SK-N-SH treated with all-trans-retinoic acid at 6 μM for 48 hours (cell line): ENCODE results near the gene PITPNC1.

Experiments used
- ATAC-seq: fragments of 200-7000 bp; cut with Tn5 transposase; 3 replicates; pipeline ENCODE4 v1.9.1; 2020; ENCODE audit warnings: mild to moderate bottlenecking, moderate library complexity
- ARNTL ChIP-seq: fragments of 450-650 bp; formaldehyde crosslinking; IDR thresholded peaks from 2 replicates; pipeline ENCODE4 v1.5.0; 2020; ENCODE audit warnings: low read depth, mild to moderate bottlenecking, moderate library complexity, borderline replicate concordance
- BACH2 ChIP-seq: fragments of 250-450 bp; sonication (Bioruptor Pico); IDR thresholded peaks from 2 replicates; pipeline ENCODE4 v1.9.0; 2021; ENCODE audit warnings: mild to moderate bottlenecking, borderline replicate concordance
- CREB5 ChIP-seq: fragments of 250-450 bp; sonication (Bioruptor Pico); IDR thresholded peaks from 2 replicates; pipeline ENCODE4 v1.5.1; 2020; ENCODE audit warnings: low read depth, mild to moderate bottlenecking, moderate library complexity
- CSDC2 ChIP-seq: fragments of 250-450 bp; sonication (Bioruptor Pico); IDR thresholded peaks from 2 replicates; pipeline ENCODE4 v1.5.0; 2020; ENCODE audit warnings: mild to moderate bottlenecking, moderate library complexity
- CSRNP3 ChIP-seq: fragments of 250-450 bp; sonication (Bioruptor Pico); IDR thresholded peaks from 2 replicates; pipeline ENCODE4 v1.5.1; 2021; ENCODE audit warnings: mild to moderate bottlenecking, moderate library complexity
- ESRRG ChIP-seq: fragments of 250-450 bp; sonication (Bioruptor Pico); IDR thresholded peaks from 2 replicates; pipeline ENCODE4 v1.6.1; 2021; ENCODE audit warnings: mild to moderate bottlenecking
- GLIS3 ChIP-seq: fragments of 250-450 bp; sonication (Bioruptor Pico); IDR thresholded peaks from 2 replicates; pipeline ENCODE4 v1.5.0; 2020; ENCODE audit warnings: mild to moderate bottlenecking, moderate library complexity
- ISL1 ChIP-seq: fragments of 250-450 bp; sonication (Bioruptor Pico); IDR thresholded peaks from 2 replicates; pipeline ENCODE4 v2.1.2; 2022; ENCODE audit warnings: mild to moderate bottlenecking, moderate library complexity
- OSR1 ChIP-seq: fragments of 250-450 bp; sonication (Bioruptor Pico); IDR thresholded peaks from 2 replicates; pipeline ENCODE4 v1.8.0; 2022; ENCODE audit warnings: moderate library complexity, mild to moderate bottlenecking, inconsistent platforms
- PATZ1 ChIP-seq: fragments of 250-450 bp; sonication (Bioruptor Pico); IDR thresholded peaks from 2 replicates; pipeline ENCODE4 v1.8.0; 2020; ENCODE audit warnings: mild to moderate bottlenecking, moderate library complexity, borderline replicate concordance
- POU6F1 ChIP-seq: fragments of 250-450 bp; sonication (Bioruptor Pico); IDR thresholded peaks from 2 replicates; pipeline ENCODE4 v1.8.0; 2021; ENCODE audit warnings: low read depth, mild to moderate bottlenecking, moderate library complexity, borderline replicate concordance
- PPARA ChIP-seq: fragments of 250-450 bp; sonication (Bioruptor Pico); IDR thresholded peaks from 2 replicates; pipeline ENCODE4 v1.5.0; 2020; ENCODE audit warnings: mild to moderate bottlenecking, borderline replicate concordance
- RARB ChIP-seq: fragments of 250-450 bp; sonication (Bioruptor Pico); IDR thresholded peaks from 2 replicates; pipeline ENCODE4 v1.8.0; 2021; ENCODE audit warnings: mild to moderate bottlenecking, moderate library complexity
- SNAI2 ChIP-seq: fragments of 250-450 bp; sonication (Bioruptor Pico); IDR thresholded peaks from 2 replicates; pipeline ENCODE4 v1.5.0; 2020; ENCODE audit warnings: mild to moderate bottlenecking, moderate library complexity
- TCF4 ChIP-seq: fragments of 250-450 bp; sonication (Bioruptor Pico); IDR thresholded peaks from 2 replicates; pipeline ENCODE4 v1.8.0; 2021; ENCODE audit warnings: mild to moderate bottlenecking, moderate library complexity, borderline replicate concordance
- TOX ChIP-seq: fragments of 250-450 bp; sonication (Bioruptor Pico); IDR thresholded peaks from 2 replicates; pipeline ENCODE4 v1.8.0; 2021; ENCODE audit warnings: mild to moderate bottlenecking, moderate library complexity, borderline replicate concordance
- TSHZ2 ChIP-seq: fragments of 250-450 bp; sonication (Bioruptor Pico); IDR thresholded peaks from 2 replicates; pipeline ENCODE4 v1.5.0; 2020; ENCODE audit warnings: mild to moderate bottlenecking, moderate library complexity
- ZC3H10 ChIP-seq: fragments of 250-450 bp; sonication (Bioruptor Pico); IDR thresholded peaks from 2 replicates; pipeline ENCODE4 v1.5.1; 2021; ENCODE audit warnings: mild to moderate bottlenecking, moderate library complexity
- ZFP3 ChIP-seq: fragments of 250-450 bp; sonication (Bioruptor Pico); IDR thresholded peaks from 2 replicates; pipeline ENCODE4 v1.5.0; 2020; ENCODE audit warnings: mild to moderate bottlenecking, moderate library complexity
- ZFP30 ChIP-seq: fragments of 450-650 bp; formaldehyde crosslinking; IDR thresholded peaks from 2 replicates; pipeline ENCODE4 v1.5.0; 2022; ENCODE audit warnings: mild to moderate bottlenecking, moderate library complexity
- ZNF565 ChIP-seq: fragments of 450-650 bp; formaldehyde crosslinking; conservative IDR thresholded peaks from 2 replicates; pipeline ENCODE4 v1.5.0; 2020; ENCODE audit warnings: low read depth, mild to moderate bottlenecking, moderate library complexity
- ZNF70 ChIP-seq: fragments of 450-650 bp; formaldehyde crosslinking; IDR thresholded peaks from 2 replicates; pipeline ENCODE4 v1.5.0; 2020; ENCODE audit warnings: mild to moderate bottlenecking, moderate library complexity
- ZNF8 ChIP-seq: fragments of 450-650 bp; formaldehyde crosslinking; IDR thresholded peaks from 2 replicates; pipeline ENCODE4 v1.5.0; 2020; ENCODE audit warnings: mild to moderate bottlenecking, moderate library complexity

PITPNC1 gene

GRCh38 chr17:67390646-67391361 lies 13.7 kb downstream of the PITPNC1 start:
- peak; percentile 76 for ATAC-seq
- TF ChIP-seq CSDC2 (no peak; the same call in 1 of the 2 replicates), ARNTL (CRISPR knock-in tag) (no peak), RARB (peak; percentile 12; the same call in 1 of the 2 replicates), TCF4 (CRISPR knock-in tag) (no peak), BACH2 (CRISPR knock-in tag) (no peak), TOX (CRISPR knock-in tag) (peak; percentile 96; the same call in 1 of the 2 replicates), PATZ1 (CRISPR knock-in tag) (no peak), ZFP3 (CRISPR knock-in tag) (peak; percentile 94), ZFP30 (CRISPR knock-in tag) (no peak), ZNF8 (CRISPR knock-in tag) (no peak), ESRRG (no peak), PPARA (no peak), ZC3H10 (peak; percentile 88), TSHZ2 (CRISPR knock-in tag) (no peak), ISL1 (CRISPR knock-in tag) (peak; percentile 41), CSRNP3 (CRISPR knock-in tag) (no peak), OSR1 (CRISPR knock-in tag) (no peak)

GRCh38 chr17:67392111-67392510 lies 15.0 kb downstream of the PITPNC1 start:
- TF ChIP-seq GLIS3 (CRISPR knock-in tag), result no peak
- TF ChIP-seq SNAI2 (CRISPR knock-in tag), result no peak
- no peak for TF ChIP-seq ESRRG
- no peak for TF ChIP-seq OSR1 (CRISPR knock-in tag)
- TF ChIP-seq ZNF565 (CRISPR knock-in tag), result no peak
- no peak for TF ChIP-seq CREB5 (CRISPR knock-in tag)
- TF ChIP-seq ISL1 (CRISPR knock-in tag), result no peak
- no peak for TF ChIP-seq PATZ1 (CRISPR knock-in tag)
- no peak for TF ChIP-seq TCF4 (CRISPR knock-in tag)
- TF ChIP-seq ZNF8 (CRISPR knock-in tag), result no peak
- TF ChIP-seq POU6F1, result no peak
- TF ChIP-seq ZNF70, result no peak
- no peak for TF ChIP-seq CSRNP3 (CRISPR knock-in tag)
- TF ChIP-seq ZC3H10, result no peak
- TF ChIP-seq, all 23 proteins: peak for 0
- no peak for ATAC-seq
